CD14-positive monocyte (primary cell): ENCODE results near the gene DMBT1. TPM values are rescaled to one million over a fixed set of nuclear protein-coding genes. Genes with fewer than 3 reads are reported as not detected.

ENCODE experiments used
- DNase-seq, 3 donors: peaks; one replicate each; pipeline ENCODE4 v3.0.0-alpha.2; 2011 to 2022
- H2AFZ ChIP-seq: 2 replicates; pipeline ENCODE4 v1.6.0; 2012; ENCODE audit warnings: mild to moderate bottlenecking, low read depth, low read length, inconsistent platforms; ENCODE audit not compliant: insufficient read depth, poor library complexity, severe bottlenecking
- H3K27ac ChIP-seq, 2 donors: 1 replicate in 1 of 2; 2 replicates in 1 of 2; pipeline ENCODE4 v1.5.1; 2012 to 2013; ENCODE audit warnings: low read length in 2 of 2, control low read depth in 1 of 2, inconsistent platforms in 1 of 2, low read depth in 1 of 2, mild to moderate bottlenecking in 1 of 2
- H3K27me3 ChIP-seq, 2 donors: one replicate each; pipeline versions ENCODE4 v1.6.0 to v1.6.1; 2011 to 2013; ENCODE audit warnings: low read length in 2 of 2; ENCODE audit not compliant: control insufficient read depth in 2 of 2, insufficient read depth in 2 of 2
- H3K36me3 ChIP-seq, 2 donors: replicated peaks in 1 of 2; 1 replicate in 1 of 2; 2 replicates in 1 of 2; pipeline versions ENCODE4 v1.5.1 to v1.6.1; 2012 to 2013; ENCODE audit warnings: low read length in 2 of 2, control low read depth in 1 of 2, inconsistent platforms in 1 of 2, mild to moderate bottlenecking in 1 of 2; ENCODE audit not compliant: insufficient read depth in 2 of 2, control insufficient read depth in 1 of 2
- H3K4me1 ChIP-seq, 2 donors: 1 replicate in 1 of 2; 2 replicates in 1 of 2; pipeline versions ENCODE4 v1.5.1 to v1.6.1; 2012 to 2013; ENCODE audit warnings: low read length in 2 of 2, control low read depth in 1 of 2, inconsistent platforms in 1 of 2, mild to moderate bottlenecking in 1 of 2, moderate library complexity in 1 of 2; ENCODE audit not compliant: insufficient read depth in 2 of 2, control insufficient read depth in 1 of 2
- H3K4me2 ChIP-seq: replicated peaks from 2 replicates; pipeline ENCODE3; 2012; ENCODE audit warnings: low read length, moderate library complexity, mild to moderate bottlenecking; ENCODE audit not compliant: poor library complexity, severe bottlenecking; ENCODE audit errors: extremely low read depth
- H3K4me3 ChIP-seq, 3 experiments: fragments of 200-600 bp in 1 of 3; sonication (generic) in 1 of 3; replicated peaks in 1 of 3; 1 replicate in 2 of 3; 2 replicates in 1 of 3; pipeline ENCODE4 v1.5.1; 2011 to 2013; ENCODE audit warnings: low read length in 3 of 3, mild to moderate bottlenecking in 3 of 3, control low read depth in 2 of 3, low read depth in 2 of 3, inconsistent platforms in 1 of 3, moderate library complexity in 1 of 3
- H3K79me2 ChIP-seq: 2 replicates; pipeline ENCODE4 v1.6.0; 2012; ENCODE audit warnings: mild to moderate bottlenecking, control low read depth, inconsistent platforms, low read length, moderate library complexity; ENCODE audit not compliant: insufficient read depth
- H3K9ac ChIP-seq: 2 replicates; pipeline ENCODE4 v1.6.0; 2017; ENCODE audit warnings: low read length, mild to moderate bottlenecking; ENCODE audit not compliant: insufficient read depth, poor library complexity, severe bottlenecking
- H3K9me3 ChIP-seq, 2 donors: replicated peaks in 1 of 2; 1 replicate in 1 of 2; 2 replicates in 1 of 2; pipeline versions ENCODE4 v1.5.1 to v1.6.1; 2012 to 2013; ENCODE audit warnings: low read length in 2 of 2, control low read depth in 1 of 2; ENCODE audit not compliant: control insufficient read depth in 1 of 2, insufficient read depth in 1 of 2
- H4K20me1 ChIP-seq: 2 replicates; pipeline ENCODE4 v1.6.0; 2012; ENCODE audit warnings: mild to moderate bottlenecking, low read length, control low read depth, moderate library complexity; ENCODE audit not compliant: insufficient read depth
- H3K27ac Mint-ChIP-seq, 7 donors: one replicate each; pipeline ENCODE4 v1.8.0; 2020; ENCODE audit warnings: mild to moderate bottlenecking in 7 of 7, mixed read lengths in 7 of 7, moderate library complexity in 6 of 7, inconsistent platforms in 2 of 7
- H3K27me3 Mint-ChIP-seq, 3 donors: one replicate each; pipeline ENCODE4 v1.8.0; 2021 to 2022; ENCODE audit warnings: low read depth in 3 of 3, mild to moderate bottlenecking in 3 of 3, mixed read lengths in 3 of 3, moderate library complexity in 3 of 3, inconsistent platforms in 1 of 3
- H3K36me3 Mint-ChIP-seq, 2 donors: one replicate each; pipeline ENCODE4 v1.8.0; 2020; ENCODE audit warnings: mixed read lengths in 2 of 2, inconsistent platforms in 1 of 2, mild to moderate bottlenecking in 1 of 2
- H3K4me1 Mint-ChIP-seq: one replicate; pipeline ENCODE4 v1.8.0; 2020; ENCODE audit warnings: mild to moderate bottlenecking, mixed read lengths
- H3K4me3 Mint-ChIP-seq, 2 donors: one replicate each; pipeline ENCODE4 v1.8.0; 2020; ENCODE audit warnings: mild to moderate bottlenecking in 2 of 2, mixed read lengths in 2 of 2, moderate library complexity in 1 of 2
- H3K9me3 Mint-ChIP-seq, 7 donors: one replicate each; pipeline ENCODE4 v1.8.0; 2020 to 2022; ENCODE audit warnings: mixed read lengths in 7 of 7, mild to moderate bottlenecking in 6 of 7, moderate library complexity in 6 of 7, inconsistent platforms in 2 of 7
- WGBS: methylation state at CpG from one replicate; pipeline ENCODE4 v1.1.5; 2013; ENCODE audit warnings: missing lambda C conversion rate; ENCODE audit not compliant: insufficient coverage; 5-methylcytosine and 5-hydroxymethylcytosine counted together
- intact Hi-C, 2 donors: fragments of 100-400 bp; cut with micrococcal nuclease; formaldehyde crosslinking; loops; one replicate each; pipeline versions ENCODE4 v1.15.0 to v1.15.1; 2023
- polyA plus RNA-seq, 3 donors: library from polyadenylated mRNA; depleted of rRNA in 1 of 3; unstranded in 2 of 3; stranded (reverse) in 1 of 3; fragments of 300-500 nt in 2 of 3; fragments of >200 nt in 1 of 3; fragmentation: Illumina TruSeq in 2 of 3; gene quantifications; 1 replicate in 2 of 3; 2 replicates in 1 of 3; pipeline ENCODE4 v1.2.3, GENCODE V29; 2012 to 2021
- TF ChIP-seq, protein P1 (sequence below): fragments of 200-600 bp; IDR thresholded peaks from one replicate; pipeline ENCODE4 v1.8.0; 2022; ENCODE audit warnings: antibody characterized with exemption, mild to moderate bottlenecking

The DMBT1 gene
- polyA plus RNA-seq, 3 donors = not detected

GRCh38 chr10:122657729-122658128 is 97.2 kb downstream of the DMBT1 start:
- no peak overlapping the region for H3K27ac Mint-ChIP-seq
- H3K9me3 Mint-ChIP-seq = no peaks in the 10 kb centered on the region
- Histone ChIP-seq H4K20me1 (no peaks in the 10 kb centered on the region), H3K36me3 (no peaks in the 10 kb centered on the region), H3K4me3 (no peak overlapping the region), H3K4me2 (no peak overlapping the region), H3K27me3 (no peaks in the 10 kb centered on the region), H3K79me2 (no peaks in the 10 kb centered on the region), H3K9me3 (no peaks in the 10 kb centered on the region), H2AFZ (no peak overlapping the region), H3K27ac (no peak overlapping the region), H3K4me1 (no peaks in the 10 kb centered on the region), H3K9ac (no peak overlapping the region)
- intact Hi-C loops = no loop called here
- H3K4me3 Mint-ChIP-seq = no peak overlapping the region
- no peak for DNase-seq
- TF ChIP-seq, protein P1, sequence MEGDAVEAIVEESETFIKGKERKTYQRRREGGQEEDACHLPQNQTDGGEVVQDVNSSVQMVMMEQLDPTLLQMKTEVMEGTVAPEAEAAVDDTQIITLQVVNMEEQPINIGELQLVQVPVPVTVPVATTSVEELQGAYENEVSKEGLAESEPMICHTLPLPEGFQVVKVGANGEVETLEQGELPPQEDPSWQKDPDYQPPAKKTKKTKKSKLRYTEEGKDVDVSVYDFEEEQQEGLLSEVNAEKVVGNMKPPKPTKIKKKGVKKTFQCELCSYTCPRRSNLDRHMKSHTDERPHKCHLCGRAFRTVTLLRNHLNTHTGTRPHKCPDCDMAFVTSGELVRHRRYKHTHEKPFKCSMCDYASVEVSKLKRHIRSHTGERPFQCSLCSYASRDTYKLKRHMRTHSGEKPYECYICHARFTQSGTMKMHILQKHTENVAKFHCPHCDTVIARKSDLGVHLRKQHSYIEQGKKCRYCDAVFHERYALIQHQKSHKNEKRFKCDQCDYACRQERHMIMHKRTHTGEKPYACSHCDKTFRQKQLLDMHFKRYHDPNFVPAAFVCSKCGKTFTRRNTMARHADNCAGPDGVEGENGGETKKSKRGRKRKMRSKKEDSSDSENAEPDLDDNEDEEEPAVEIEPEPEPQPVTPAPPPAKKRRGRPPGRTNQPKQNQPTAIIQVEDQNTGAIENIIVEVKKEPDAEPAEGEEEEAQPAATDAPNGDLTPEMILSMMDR = no peak
- 63% methylated on average over 3 of the region's 3 CpGs for WGBS
- H3K27me3 Mint-ChIP-seq = peaks cover 0 to 5% (median 5%) of the 10 kb centered on the region in 3 donors
- no peaks in the 10 kb centered on the region for H3K4me1 Mint-ChIP-seq
- no peaks in the 10 kb centered on the region for H3K36me3 Mint-ChIP-seq

GRCh38 chr10:122658356-122659049 is 97.9 kb downstream of the DMBT1 start:
- TF ChIP-seq, protein P1 = no peak
- intact Hi-C loops = no loop called here
- no peak for DNase-seq

More at GRCh38 chr10:122658356-122659049, 97.9 kb downstream of the DMBT1 start:
- H3K27ac ChIP-seq = no peak overlapping the region
- WGBS = 92% methylated on average over 8 of the region's 8 CpGs
- Mint-ChIP-seq H3K27me3 (peaks cover 0 to 5% (median 2%) of the 10 kb centered on the region in 3 donors), H3K27ac (no peak overlapping the region), H3K36me3 (no peaks in the 10 kb centered on the region), H3K4me3 (no peak overlapping the region), H3K9me3 (no peaks in the 10 kb centered on the region), H3K4me1 (no peaks in the 10 kb centered on the region)
- no peaks in the 10 kb centered on the region for H3K36me3 ChIP-seq
- H3K4me1 ChIP-seq = no peaks in the 10 kb centered on the region
- no peaks in the 10 kb centered on the region for H4K20me1 ChIP-seq
- no peaks in the 10 kb centered on the region for H3K27me3 ChIP-seq
- no peak overlapping the region for H3K4me3 ChIP-seq
- H3K9me3 ChIP-seq = no peaks in the 10 kb centered on the region
- no peaks in the 10 kb centered on the region for H3K79me2 ChIP-seq
- no peak overlapping the region for H3K9ac ChIP-seq
- H2AFZ ChIP-seq = no peak overlapping the region
- no peak overlapping the region for H3K4me2 ChIP-seq
